Epithelial cell of proximal tubule (primary cell): ENCODE measurements around the gene NF1. TPM values are rescaled to one million over a fixed set of nuclear protein-coding genes. Genes with fewer than 3 reads are reported as not detected.
"Not testable (repeated sequence)": the region's sequence is repeated elsewhere in the genome, so short reads cannot be mapped to it uniquely, and the experiment has no call there.

ENCODE experiments used
- DNase-seq: peaks from one replicate; pipeline ENCODE4 v3.0.0-alpha.2; 2011; ENCODE audit warnings: low read depth
- H3K4me3 ChIP-seq: 2 replicates; pipeline ENCODE4 v1.5.1; 2011; ENCODE audit warnings: low read depth, mild to moderate bottlenecking, low read length
- total RNA-seq: library from RNA; depleted of rRNA; stranded (reverse); fragments of >200 nt; gene quantifications from 2 replicates; pipeline ENCODE4 v1.2.3, GENCODE V29; 2015
- TF ChIP-seq, protein P1 (sequence below): conservative IDR thresholded peaks from 2 replicates; pipeline ENCODE4 v1.5.1; 2012; ENCODE audit warnings: low read depth, mild to moderate bottlenecking, low read length

NF1 gene
- total RNA-seq, 1 donor from 2014 or later, result 40.2 TPM

DNA sequence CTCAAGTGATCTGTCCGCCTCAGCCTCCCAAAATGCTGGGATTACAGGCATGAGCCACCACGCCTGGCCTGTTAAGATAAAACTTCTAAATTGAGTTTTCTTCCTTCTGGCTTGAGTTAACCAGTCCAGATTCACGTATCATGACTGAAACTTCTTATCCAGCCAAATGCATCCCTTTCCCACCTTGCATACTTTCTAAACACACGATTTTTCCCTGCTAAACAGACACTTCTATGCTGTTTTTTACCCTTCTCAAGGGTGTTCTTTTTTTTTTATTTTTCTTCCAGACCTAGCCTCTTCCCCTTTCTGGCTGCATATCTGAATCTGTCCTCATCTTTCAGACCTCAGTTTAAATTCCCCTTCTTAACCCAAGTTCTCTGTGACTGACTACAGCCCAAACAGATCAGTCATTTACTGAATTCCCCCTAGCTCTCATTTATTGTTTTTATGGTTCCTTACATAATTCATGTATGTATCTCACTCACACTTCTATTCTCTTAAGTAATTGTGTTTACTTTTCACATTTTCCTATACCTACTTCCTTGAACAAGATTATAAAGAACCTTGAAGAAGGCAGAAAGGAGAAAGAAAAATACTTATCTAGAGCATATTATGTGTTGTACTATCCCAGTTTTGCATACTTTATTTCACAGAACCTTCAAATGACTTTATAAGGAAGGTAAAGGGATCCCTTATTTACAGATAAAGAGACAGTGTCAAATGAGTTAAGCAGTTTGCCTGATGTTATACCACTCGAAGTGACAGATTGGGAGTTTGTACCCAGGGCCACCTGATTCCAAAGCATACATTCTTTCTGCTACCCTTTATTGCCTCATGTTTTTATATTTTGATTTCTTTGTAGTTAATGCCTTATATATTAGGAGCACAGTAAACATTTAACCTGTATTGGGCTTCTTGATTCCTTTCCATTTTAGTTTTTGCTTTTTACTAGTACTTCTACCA, 213.9 kb downstream of the NF1 start:
- TF ChIP-seq, protein P1, sequence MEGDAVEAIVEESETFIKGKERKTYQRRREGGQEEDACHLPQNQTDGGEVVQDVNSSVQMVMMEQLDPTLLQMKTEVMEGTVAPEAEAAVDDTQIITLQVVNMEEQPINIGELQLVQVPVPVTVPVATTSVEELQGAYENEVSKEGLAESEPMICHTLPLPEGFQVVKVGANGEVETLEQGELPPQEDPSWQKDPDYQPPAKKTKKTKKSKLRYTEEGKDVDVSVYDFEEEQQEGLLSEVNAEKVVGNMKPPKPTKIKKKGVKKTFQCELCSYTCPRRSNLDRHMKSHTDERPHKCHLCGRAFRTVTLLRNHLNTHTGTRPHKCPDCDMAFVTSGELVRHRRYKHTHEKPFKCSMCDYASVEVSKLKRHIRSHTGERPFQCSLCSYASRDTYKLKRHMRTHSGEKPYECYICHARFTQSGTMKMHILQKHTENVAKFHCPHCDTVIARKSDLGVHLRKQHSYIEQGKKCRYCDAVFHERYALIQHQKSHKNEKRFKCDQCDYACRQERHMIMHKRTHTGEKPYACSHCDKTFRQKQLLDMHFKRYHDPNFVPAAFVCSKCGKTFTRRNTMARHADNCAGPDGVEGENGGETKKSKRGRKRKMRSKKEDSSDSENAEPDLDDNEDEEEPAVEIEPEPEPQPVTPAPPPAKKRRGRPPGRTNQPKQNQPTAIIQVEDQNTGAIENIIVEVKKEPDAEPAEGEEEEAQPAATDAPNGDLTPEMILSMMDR, result no peak
- no peak overlapping the region for H3K4me3 ChIP-seq
- DNase-seq, result no peak

DNA sequence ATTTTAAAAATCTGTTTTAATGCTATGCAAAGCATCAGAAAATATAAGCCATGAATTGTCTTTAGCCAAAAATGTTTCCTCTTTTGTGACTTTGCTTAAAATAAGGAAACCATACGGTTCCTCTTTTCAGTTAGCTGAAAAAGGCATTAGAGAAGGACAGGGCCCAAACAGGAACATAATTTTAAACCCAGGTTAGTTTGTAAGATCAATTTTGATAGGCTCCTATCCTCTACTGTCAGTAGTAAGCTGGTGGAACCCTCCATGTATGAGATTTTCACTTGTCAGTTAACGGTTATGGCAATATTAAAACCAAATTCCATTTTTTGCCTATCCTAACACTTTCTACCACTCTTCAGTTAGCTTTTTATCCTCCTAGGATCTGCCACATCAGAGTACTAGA, 214.8 kb downstream of the NF1 start:
- H3K4me3 ChIP-seq, result no peak overlapping the region
- DNase-seq, result no peak
- TF ChIP-seq, protein P1, result no peak

DNA sequence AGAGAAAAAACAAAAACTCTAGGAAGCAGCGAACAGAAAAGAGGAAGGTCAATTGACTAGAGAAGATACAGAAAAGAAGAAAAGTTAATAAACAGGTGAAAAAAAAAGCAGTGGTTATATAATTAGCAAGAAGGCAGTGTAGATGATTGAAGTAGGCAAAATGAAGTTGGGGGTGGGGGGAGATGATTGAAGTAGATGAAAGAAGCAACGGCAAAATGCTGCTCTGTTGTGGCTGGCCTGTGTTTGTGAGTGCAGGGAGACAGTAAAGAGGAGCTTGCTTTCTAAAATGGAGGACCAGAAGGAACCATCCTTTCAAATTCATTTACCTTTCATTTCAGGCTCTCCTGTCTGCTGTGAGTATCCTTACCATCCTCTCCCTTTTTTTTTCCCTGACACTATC, 215.5 kb downstream of the NF1 start:
- TF ChIP-seq, protein P1, result no peak
- H3K4me3 ChIP-seq, result no peak overlapping the region
- DNase-seq, result no peak

DNA sequence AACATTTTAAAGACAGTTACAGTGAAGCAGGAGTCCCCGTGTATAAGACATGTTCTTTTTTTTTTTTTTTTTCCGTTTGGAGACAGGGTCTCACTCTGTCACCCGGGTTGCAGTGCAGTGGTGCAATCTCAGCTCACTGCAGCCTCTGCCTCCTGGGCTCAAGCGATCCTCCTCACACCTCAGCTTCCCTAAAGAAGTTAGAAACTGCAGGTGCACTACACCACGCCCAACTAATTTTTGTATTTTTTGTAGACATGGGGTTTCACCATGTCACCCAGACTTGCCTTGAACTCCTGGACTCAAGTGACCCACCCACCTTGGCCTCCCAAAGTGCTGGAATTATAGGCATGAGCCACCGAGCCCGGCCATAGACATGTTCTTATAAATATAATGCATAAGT, 216.1 kb downstream of the NF1 start:
- TF ChIP-seq, protein P1, result no peak
- no peak overlapping the region for H3K4me3 ChIP-seq

DNA sequence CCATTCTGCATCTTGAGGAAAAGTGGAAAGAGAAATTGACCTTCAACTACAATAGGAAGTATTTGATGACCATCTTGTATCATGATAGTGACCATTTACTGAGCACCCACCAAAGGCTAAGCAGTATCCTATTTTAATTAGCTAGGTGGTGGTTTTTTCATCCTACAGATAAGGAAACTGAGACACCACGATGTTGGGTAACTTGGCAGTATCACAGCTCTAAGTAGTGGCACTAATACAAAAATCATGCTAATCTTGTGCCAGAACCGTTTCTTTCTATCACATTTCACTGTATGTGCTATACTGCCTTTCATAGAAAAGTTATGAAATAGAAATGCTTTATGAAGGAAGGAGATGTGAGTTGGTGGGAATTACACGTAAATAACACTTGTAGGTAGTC, 216.7 kb downstream of the NF1 start:
- TF ChIP-seq, protein P1, result no peak
- H3K4me3 ChIP-seq, result no peak overlapping the region
- DNase-seq, result no peak

More for the DNA sequence above, 216.1 kb downstream of the NF1 start:
- no peak for DNase-seq

DNA sequence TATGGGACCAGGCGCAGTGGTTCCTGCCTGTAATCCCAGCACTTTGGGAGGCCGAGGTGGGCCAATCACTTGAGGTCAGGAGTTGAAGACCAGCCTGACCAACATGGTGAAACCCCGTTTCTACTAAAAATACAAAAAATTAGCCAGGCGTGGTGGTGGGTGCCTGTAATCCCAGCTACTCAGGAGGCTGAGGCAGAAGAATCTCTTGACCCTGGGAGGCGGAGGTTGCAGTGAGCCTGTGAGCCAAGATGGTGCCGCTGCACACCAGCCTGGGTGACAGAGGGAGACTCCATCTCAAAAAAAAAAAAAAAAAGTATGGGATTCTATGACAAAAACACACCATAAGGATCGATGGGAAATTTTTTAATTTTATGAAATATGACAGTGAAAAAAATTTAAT, 217.4 kb downstream of the NF1 start:
- not testable (repeated sequence) for H3K4me3 ChIP-seq, DNase-seq

DNA sequence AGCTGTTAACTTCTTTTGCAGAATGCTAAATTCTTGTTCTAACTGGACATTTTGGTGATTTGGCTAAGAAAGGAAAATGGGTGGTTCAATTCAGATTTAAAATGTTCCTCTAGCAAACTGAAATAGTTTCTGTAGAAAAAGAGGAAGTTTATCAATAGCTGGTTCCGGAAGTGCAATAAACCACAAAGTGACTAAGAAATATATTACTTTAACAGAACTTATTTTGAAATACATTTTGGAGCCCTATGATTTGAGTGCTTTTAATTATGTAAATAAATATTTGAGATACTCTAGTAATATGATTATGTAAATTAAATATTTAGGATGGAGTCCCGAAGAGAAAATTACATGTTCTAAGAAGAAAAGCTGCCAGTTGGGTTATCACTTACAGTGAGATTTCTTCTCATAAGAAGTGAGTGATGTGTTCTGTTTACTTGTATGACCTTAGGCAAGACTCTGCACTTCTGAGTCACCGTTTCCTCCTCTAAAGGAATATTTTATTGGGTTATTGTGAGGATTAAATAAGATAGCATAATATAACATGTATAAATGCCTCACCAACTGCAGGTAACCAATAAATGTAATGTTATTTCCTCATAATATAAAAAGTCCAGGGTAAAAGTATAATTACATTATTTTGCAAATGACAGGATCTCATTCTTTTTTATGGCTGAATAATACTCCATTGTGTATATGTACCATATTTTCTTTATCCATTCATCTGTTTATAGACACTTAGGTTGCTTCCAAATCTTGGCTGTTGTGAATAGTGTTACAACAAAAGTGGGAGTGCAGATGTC, 219.4 kb downstream of the NF1 start, which contains the start of gene EVI2B:
Gene EVI2B (minus strand): TSS at position 73 of the 800 bp plus-strand sequence. CDS start 8,445 bp downstream, outside the sequence.
- TF ChIP-seq, protein P1, result no peak
- H3K4me3 ChIP-seq, result no peak within 1 kb of the TSS
- DNase-seq, result no peak
